Activated T-cell treated with anti-CD3 and anti-CD28 coated beads, Interleukin-2, amount 50 U/mL, for 48 hours (primary cell): ENCODE data around the gene NR2F6.
"Not testable (repeated sequence)": the region's sequence is repeated elsewhere in the genome, so short reads cannot be mapped to it uniquely, and the experiment has no call there.

Experiments
- DNase-seq, 2 experiments: peaks; one replicate each; pipeline ENCODE4 v3.0.0-alpha.2; 2020

NR2F6 gene

DNA sequence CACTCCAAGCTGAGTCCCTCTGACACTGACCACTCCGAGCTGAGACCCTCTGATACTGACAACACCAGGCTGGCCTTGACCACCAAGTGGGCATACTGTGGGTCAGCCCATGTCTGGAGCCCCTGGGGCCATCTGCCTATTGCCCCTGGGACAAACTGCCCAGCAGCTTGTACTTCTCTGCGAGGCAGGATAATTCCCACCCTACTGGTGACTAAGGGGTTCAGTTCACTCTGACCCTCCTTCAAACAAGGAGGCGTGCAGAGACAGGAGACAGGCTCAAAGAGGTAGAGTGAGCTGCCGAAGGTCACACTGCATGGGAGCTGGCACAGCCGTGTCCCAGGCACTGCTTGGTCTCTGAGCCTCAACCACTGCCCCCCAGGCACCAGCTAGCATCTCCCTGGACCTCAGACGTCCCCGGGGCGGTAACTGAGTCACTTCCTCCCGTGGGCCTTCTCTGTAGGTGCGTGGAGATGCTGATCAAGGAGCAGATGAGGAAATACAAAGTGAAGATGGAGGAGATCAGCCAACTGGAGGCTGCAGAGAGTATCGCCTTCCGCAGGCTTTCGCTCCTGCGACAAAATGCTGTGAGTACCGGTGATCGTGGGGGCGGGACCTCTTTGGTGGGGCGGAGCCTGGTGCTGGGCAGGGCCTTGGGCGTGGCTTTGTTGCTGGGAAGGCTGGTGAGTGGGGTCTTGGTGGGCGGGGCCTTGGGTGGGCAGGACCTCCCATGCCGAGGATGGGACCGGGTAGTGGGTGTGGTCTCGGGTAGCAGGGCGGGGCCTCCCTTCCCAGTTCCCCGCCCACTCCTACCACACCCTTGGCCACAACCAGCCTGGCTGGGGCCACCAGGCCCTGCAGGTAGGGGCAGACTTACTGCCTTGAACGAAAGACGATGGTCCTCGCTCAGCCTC, 36.3 kb downstream of the NR2F6 start:
- peak; percentile 74 to 81 for DNase-seq

DNA sequence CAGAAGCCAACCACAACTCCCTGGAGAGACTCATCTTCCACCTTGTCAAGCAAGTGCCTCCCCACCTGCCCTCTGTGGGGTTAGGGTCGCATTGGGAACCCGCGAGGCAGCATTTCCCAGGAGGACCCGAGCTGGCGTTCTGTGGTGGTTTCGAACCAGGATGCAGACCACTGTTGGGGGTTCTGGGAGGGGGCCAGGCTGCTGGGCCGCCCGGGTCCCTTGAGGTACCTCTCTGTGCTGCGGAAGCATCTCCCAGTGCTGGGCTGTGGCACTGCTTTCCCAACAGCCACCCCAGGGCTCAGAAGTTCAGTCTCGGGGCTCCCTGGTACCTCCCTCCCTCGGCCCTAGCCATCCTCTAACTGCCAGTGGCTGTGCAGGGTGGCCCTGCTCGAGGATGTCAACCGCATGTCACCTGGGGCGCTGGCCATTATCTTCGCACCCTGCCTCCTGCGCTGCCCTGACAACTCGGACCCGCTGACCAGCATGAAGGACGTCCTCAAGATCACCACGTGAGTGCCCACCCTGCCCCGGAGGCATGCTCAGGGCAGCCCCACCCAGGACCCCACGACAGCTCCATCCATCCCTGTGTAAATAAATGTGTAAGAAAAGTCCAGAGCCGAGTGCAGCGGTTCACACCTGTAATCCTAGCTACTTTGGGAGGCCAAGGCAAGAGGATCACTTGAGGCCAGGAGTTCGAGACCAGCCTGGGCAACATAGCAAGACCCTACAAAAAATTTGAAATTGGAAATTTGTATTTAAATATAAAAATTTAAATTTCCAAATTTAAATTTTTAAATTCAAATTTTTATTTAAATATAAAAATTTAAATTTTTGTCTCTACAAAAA, 38.8 kb downstream of the NR2F6 start:
- DNase-seq: no peak

DNA sequence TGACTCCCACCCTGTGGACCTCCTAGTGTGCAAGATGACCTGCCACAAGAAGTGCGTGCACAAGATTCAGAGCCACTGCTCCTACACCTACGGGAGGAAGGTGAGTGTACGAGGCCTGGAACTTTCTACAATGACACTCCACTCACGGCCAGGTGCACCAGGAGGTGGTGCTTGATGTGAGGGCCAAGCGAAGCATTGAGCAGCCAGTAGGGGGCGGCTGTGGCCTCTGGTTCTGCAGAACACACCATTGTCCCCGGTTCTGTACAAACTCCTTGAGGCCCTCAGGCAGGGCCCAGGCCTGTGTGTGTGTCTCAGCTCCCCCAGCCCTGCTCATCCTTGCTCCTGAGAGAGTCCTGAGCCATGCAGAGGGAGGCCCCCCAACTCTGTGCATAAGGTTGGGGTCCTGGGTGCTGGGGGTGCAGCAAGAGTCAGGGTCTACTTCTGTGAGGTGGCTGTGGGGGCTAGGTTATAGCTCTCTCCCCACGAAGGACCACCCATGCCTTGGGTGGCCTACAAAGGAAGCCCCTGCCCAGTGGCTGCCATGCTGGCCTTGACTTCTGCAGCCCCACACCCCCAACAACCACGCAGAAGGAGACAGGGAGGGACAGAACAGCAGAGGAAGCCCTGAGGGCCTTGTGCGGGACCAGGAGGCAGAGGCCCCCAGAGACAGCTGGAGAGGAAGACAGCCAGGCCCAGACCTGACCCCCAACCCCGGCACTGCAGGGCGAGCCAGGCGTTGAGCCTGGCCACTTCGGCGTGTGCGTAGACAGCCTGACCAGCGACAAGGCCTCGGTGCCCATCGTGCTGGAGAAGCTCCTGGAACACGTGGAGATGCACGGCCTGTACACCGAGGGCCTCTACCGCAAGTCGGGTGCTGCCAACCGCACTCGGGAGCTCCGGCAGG, 40.2 kb downstream of the NR2F6 start:
- peak; percentile 61 to 73 for DNase-seq

DNA sequence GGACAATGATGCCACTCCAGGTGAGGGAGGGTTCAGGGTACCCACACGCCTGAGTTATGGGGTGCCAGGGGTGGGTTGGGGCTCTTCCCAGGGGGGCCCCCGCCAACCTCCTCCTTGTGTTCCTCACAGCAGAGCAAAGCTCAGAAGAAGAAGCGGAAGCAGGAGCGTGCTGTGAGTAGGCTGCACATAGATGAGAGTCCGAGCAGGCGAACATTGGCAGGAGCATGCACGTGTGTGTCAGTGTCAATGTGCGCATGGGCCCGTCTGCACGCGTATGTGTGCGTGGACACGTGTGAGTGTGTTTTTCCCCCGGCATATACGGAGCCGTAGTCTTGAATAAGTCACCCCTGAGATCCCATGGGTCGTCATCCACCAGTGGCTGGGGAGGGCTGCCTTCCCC, 43.0 kb downstream of the NR2F6 start:
- DNase-seq: no peak

DNA sequence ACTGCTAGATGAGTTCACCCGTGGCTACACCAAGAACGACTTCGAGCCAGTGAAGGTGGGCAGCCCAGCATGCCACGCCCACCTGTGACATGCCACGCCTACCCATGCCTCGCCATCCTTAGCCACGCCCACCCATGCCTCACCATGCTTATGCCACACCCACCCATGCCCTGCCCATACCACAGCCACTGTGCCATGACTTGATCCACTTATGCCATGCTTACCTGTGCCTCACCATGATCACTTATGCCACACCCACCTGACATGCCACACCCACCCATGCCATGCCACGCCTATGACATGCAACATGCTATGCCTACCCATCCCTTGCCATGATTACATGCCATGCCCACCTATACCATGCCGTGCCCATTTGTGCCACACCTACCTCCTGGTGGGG, 43.5 kb downstream of the NR2F6 start:
- DNase-seq: peak; percentile 53 to 66

DNA sequence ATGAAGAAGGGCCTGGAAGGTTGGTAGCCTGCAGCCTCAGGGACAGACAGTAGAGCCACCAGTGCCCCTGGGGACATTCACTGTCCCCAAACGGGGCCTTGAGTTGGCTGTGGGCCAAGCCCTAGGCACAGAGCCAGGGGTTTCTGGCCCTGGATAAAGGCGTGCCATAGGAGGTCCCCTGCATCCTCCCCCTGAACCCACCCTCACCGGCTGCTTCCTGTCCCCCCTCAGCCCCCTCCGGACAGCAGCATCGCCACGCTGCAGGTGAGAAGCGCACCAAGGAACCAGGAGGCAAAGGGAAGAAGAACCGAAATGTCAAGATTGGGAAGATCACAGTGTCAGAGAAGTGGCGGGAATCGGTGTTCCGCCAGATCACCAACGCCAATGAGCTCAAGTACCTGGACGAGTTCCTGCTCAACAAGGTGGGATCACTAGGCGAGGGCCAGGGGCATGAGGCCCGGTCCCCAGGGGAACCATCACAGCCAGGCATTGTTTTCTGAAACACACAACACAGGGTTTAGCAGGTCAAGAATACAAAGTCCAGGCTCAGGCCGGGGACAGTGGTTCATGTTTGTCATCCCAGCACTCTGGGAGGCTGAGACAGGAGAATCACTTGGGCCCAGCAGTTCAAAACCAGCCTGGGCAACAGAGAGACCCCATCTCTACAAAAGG, 45.2 kb downstream of the NR2F6 start:
- DNase-seq: no peak

DNA sequence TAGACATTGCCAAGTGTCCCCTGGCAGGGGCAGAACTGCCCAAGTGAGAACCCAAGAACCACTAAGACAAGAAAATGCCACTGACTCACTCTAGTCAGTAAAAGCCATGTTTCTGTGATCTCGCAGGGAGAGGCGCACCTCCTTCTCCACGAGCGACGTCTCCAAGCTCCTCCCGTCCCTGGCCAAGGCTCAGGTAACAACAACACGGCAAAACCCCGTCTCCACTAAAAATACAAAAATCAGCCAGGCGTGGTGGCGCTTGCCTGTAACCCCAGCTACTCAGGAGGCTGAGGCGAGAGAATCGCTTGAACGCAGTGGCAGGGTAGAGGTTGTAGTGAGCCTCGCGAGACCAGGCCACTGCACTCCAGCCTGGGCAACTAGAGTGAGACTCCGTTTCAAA, 48.1 kb downstream of the NR2F6 start:
- no peak for DNase-seq

DNA sequence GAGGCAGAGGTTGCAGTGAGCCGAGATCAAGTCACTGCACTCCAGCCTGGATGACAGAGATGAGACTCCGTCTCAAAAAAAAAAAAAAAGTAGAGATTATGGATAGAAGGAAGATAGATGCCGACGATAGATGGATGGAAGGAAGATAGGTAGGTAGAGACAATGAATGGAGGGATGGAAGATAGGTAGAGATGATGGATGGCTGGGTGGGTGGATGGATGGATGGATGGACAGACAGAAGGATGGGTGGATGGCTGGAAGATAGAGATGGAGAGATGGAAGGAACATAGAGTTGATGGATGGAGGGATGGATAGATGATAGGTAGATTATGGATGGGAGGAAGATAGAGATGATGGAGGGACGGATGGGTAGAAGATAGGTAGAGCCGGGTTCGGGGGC, 49.1 kb downstream of the NR2F6 start:
- no peak for DNase-seq

DNA sequence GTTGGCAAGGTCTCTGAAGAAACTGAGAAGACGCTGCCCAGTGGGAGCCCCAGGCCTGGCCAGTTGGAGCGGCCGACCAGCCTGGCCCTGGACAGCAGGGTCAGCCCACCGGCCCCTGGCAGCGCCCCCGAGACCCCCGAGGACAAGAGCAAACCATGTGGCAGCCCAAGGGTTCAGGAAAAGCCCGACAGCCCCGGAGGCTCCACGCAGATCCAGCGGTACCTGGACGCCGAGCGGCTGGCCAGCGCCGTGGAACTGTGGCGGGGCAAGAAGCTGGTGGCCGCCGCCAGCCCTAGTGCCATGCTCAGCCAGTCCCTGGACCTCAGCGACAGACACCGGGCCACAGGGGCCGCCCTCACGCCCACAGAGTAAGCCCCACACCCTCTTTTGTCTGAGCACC, 50.6 kb downstream of the NR2F6 start:
- DNase-seq: no peak

DNA sequence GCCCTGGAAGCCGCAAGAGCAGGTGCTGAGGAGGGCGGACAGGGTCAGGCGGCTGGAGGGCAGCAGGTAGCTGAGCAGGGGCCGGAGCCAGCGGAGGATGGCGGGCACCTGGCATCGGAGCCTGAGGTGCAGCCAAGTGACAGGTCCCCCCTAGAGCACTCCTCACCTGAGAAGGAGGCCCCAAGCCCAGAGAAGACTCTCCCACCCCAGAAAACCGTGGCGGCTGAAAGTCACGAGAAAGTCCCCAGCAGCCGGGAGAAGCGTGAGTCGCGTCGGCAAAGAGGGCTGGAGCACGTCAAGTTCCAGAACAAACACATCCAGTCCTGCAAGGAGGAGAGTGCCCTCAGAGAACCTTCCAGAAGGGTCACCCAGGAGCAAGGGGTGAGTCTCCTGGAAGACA, 51.1 kb downstream of the NR2F6 start:
- DNase-seq: no peak

DNA sequence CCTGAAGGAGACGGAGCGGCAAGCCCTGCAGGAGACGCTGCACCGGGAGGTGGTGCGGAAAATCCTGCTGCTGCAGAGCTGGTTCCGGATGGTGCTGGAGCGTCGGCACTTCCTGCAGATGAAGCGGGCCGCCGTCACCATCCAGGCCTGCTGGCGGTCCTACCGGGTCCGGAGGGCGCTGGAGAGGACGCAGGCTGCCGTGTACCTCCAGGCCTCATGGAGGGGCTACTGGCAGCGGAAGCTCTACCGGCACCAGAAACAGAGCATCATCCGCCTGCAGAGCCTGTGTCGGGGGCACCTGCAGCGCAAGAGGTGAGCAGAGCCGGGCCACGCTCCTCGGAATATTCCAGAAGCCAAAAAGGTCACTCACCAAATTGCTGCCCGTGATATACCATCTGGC, 53.0 kb downstream of the NR2F6 start:
- no peak for DNase-seq

DNA sequence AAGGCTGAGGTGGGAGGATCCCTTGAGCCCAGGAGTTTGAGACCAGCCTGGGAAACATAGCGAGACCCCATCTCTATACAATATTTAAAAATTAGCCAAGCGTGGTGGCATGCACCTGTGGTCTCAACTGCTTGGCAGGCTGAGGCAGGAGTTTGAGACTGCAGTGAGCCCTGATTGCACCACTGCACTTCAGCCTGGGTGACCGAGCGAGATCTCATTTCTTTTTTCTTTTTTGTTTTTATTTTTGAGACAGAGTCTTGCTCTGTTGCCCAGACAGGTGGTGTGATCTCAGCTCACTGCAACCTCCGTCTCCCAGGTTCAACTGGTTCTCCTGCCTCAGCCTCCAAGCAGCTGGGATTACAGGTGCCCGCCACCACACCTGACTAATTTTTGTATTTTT, 54.0 kb downstream of the NR2F6 start:
- DNase-seq: not testable (repeated sequence)

DNA sequence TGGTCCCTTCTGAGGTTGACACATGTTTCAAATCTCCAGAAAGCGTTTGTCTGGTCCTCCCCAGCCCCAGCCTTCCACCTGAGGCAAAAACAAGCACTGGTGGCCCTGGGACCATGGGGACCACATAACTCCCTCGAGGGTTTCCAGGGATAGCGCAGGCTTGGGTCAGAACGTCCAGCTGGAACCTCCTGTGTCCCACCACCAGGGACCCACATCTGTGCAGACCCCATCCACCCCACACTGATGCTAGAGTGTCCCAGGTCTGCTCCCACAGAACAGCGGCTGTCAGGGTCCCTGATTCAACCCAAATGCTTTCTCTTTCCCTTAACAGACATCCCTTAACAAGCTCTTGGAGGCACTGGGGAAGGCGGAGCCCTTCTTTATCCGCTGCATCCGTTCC, 60.1 kb downstream of the NR2F6 start:
- DNase-seq: no peak

DNA sequence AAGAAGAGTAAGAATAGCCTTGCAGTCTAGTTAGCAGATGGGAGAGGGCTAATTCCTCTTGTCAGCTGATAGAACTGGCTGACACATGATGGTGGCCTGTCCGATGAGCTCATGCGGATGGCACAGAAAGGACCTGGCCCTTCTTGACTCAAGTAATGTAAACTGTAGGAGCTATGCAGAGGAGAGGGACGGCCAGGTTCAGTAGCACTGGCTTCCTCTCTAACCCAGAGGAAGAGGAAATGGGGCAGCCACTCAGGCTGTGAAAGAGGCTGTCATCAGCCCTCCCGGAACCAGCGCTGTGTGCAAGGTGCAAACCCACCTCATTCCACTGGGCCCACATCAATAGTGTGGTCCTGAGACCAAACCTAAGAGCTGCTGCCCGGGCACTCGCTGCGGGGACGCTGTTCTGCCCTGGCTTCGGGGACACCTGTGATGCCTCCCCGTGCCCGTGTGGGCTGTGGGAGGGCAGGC, 61.3 kb downstream of the NR2F6 start:
- peak; percentile 55 to 62 for DNase-seq

DNA sequence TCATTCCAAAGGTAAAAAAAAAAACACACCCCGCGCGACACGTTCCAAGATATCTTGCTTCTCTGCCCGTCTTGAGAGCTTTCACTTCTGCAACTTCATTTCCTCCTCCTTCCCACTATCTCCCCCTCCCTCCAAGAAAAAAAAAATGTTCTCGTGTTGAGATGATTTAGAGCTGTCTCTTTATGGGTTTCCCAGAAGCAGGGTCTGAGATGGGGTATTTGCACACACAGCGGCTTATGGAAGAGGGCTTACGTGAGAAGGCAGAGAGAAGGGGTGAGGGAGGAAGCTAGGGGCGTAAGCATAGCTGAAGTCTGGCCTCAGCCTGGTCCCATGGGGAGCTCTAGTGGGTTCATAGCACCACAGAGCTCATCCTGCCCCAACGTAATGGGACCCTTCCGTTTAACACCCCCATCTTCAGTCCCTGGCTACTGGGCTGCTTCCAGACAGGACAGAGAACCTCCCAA, 61.8 kb downstream of the NR2F6 start:
- DNase-seq: peak; percentile 43 to 56

DNA sequence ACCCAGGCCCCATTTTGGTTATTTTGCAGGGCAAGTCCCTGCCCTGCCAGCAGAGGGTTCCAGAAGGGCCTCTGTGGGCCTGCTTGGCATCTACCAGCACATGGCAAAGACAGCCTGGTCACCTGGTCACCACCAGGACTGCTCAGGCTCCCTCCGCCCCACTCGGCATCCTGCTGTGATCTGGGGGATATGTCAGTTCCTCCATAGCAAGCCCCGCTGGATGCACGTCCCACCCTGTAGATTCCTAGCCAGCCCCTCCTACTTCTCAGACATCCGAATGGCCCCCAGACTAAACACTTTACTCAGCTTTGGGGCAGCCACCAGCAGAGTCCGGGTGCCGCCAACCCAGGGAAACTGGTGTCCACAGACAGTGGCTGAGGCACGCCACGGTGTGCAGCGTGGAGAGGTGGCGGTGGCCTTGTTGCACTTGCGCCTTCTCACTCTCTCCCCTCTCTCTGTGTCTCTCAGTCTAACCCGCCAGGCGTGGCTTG, 62.4 kb downstream of the NR2F6 start:
- DNase-seq: peak; percentile 48 to 54
